B cell (primary cell): ENCODE results near the gene PPT2. TPM values are rescaled to one million over a fixed set of nuclear protein-coding genes. Genes with fewer than 3 reads are reported as not detected.

Source experiments
- ATAC-seq: fragments of 200-7000 bp; cut with Tn5 transposase; one replicate; pipeline ENCODE4 v1.10.0; 2021; ENCODE audit warnings: low read depth, mild to moderate bottlenecking, moderate number of reproducible peaks, moderate library complexity
- CTCF ChIA-PET: fragments of 350-600 bp; sonication (Branson Sonifier 250); formaldehyde crosslinking; loops from one replicate; lab custom pipeline; 2021; ENCODE audit warnings: antibody characterized with exemption, inconsistent platforms; lab: Charles Lee
- POLR2A ChIA-PET: fragments of 350-600 bp; sonication (Branson Sonifier 250); formaldehyde crosslinking; loops from one replicate; lab custom pipeline; 2021; ENCODE audit warnings: antibody characterized with exemption; lab: Charles Lee
- DNase-seq: peaks from one replicate; pipeline ENCODE4 v3.0.0; 2013
- H2AFZ ChIP-seq: 2 replicates; pipeline ENCODE4 v1.6.1; 2012; ENCODE audit warnings: mild to moderate bottlenecking, low read depth, low read length; ENCODE audit not compliant: insufficient read depth, poor library complexity, severe bottlenecking
- H3K27ac ChIP-seq, 2 donors: 1 replicate in 1 of 2; 2 replicates in 1 of 2; pipeline ENCODE4 v1.5.1; 2012 to 2013; ENCODE audit warnings: low read length in 2 of 2, mild to moderate bottlenecking in 2 of 2, moderate library complexity in 1 of 2
- H3K27me3 ChIP-seq, 4 experiments: fragments of 200-600 bp in 1 of 4; sonication (generic) in 1 of 4; replicated peaks in 1 of 4; 1 replicate in 2 of 4; 2 replicates in 2 of 4; pipeline versions ENCODE4 v1.6.1 to v1.7.0; 2013 to 2016; ENCODE audit warnings: low read length in 3 of 4, mild to moderate bottlenecking in 2 of 4, mixed read lengths in 1 of 4, moderate library complexity in 1 of 4; ENCODE audit not compliant: insufficient read depth in 4 of 4, control insufficient read depth in 3 of 4; ENCODE audit errors: control extremely low read depth in 1 of 4
- H3K36me3 ChIP-seq, 2 experiments: replicated peaks in 1 of 2; 1 replicate in 1 of 2; 2 replicates in 1 of 2; pipeline versions ENCODE4 v1.6.1 to v1.7.1; 2013; ENCODE audit warnings: low read length in 1 of 2; ENCODE audit not compliant: insufficient read depth in 2 of 2, control insufficient read depth in 1 of 2; ENCODE audit errors: control extremely low read depth in 1 of 2, extremely low read depth in 1 of 2
- H3K4me1 ChIP-seq, 2 donors: fragments of 200-600 bp in 1 of 2; sonication (generic) in 1 of 2; 1 replicate in 1 of 2; 2 replicates in 1 of 2; pipeline versions ENCODE4 v1.5.1 to v1.6.1; 2013 to 2017; ENCODE audit warnings: low read length in 2 of 2; ENCODE audit not compliant: control insufficient read depth in 2 of 2, insufficient read depth in 2 of 2
- H3K4me2 ChIP-seq: replicated peaks from 2 replicates; pipeline ENCODE3; 2012; ENCODE audit warnings: mild to moderate bottlenecking, low read depth, low read length; ENCODE audit not compliant: poor library complexity, severe bottlenecking
- H3K4me3 ChIP-seq, 5 experiments: fragments of 200-600 bp in 1 of 5; sonication (generic) in 1 of 5; 1 replicate in 3 of 5; 2 replicates in 2 of 5; pipeline versions ENCODE4 v1.5.1 to v1.7.0; 2011 to 2016; ENCODE audit warnings: low read length in 4 of 5, mild to moderate bottlenecking in 4 of 5, low read depth in 2 of 5, control low read depth in 1 of 5, moderate library complexity in 1 of 5; ENCODE audit not compliant: insufficient read depth in 1 of 5; ENCODE audit errors: control extremely low read depth in 1 of 5, extremely low read depth in 1 of 5
- H3K79me2 ChIP-seq: fragments of 200-600 bp; sonication (generic); one replicate; pipeline ENCODE4 v1.6.0; 2016; ENCODE audit warnings: low read length; ENCODE audit not compliant: control insufficient read depth, insufficient read depth
- H3K9ac ChIP-seq: fragments of 200-600 bp; sonication (generic); 2 replicates; pipeline ENCODE4 v1.6.1; 2017; ENCODE audit warnings: mild to moderate bottlenecking, low read length, moderate library complexity
- H3K9me3 ChIP-seq, 3 donors: one replicate each; pipeline versions ENCODE4 v1.6.1 to v1.7.1; 2013; ENCODE audit warnings: low read length in 2 of 3; ENCODE audit not compliant: control insufficient read depth in 2 of 3, insufficient read depth in 1 of 3; ENCODE audit errors: control extremely low read depth in 1 of 3
- H4K20me1 ChIP-seq: 2 replicates; pipeline ENCODE4 v1.6.0; 2012; ENCODE audit warnings: mild to moderate bottlenecking, low read length; ENCODE audit not compliant: insufficient read depth, control insufficient read depth, poor library complexity, severe bottlenecking
- H3K27ac Mint-ChIP-seq: one replicate; pipeline ENCODE4 v1.8.0; 2021; ENCODE audit warnings: mixed read lengths
- H3K27me3 Mint-ChIP-seq: one replicate; pipeline ENCODE4 v1.8.0; 2021; ENCODE audit warnings: mixed read lengths
- H3K4me1 Mint-ChIP-seq: one replicate; pipeline ENCODE4 v1.8.0; 2021; ENCODE audit warnings: mixed read lengths
- H3K4me3 Mint-ChIP-seq: one replicate; pipeline ENCODE4 v1.8.0; 2021; ENCODE audit warnings: mixed read lengths
- H3K9me3 Mint-ChIP-seq: one replicate; pipeline ENCODE4 v1.8.0; 2022; ENCODE audit warnings: mixed read lengths; ENCODE audit not compliant: insufficient read depth
- EZH2 ChIP-seq: IDR thresholded peaks from 2 replicates; pipeline ENCODE4 v1.6.1; 2012; ENCODE audit warnings: borderline replicate concordance, low read depth, mild to moderate bottlenecking, moderate library complexity, low read length; ENCODE audit not compliant: insufficient read depth, poor library complexity, severe bottlenecking
- WGBS: methylation state at CpG from one replicate; pipeline ENCODE4 v1.1.5; 2013; ENCODE audit warnings: missing lambda C conversion rate; ENCODE audit not compliant: insufficient coverage; 5-methylcytosine and 5-hydroxymethylcytosine counted together
- intact Hi-C: fragments of 100-400 bp; cut with micrococcal nuclease; formaldehyde crosslinking; loops from one replicate; pipeline ENCODE4 v1.10.0; 2022
- polyA plus RNA-seq: library from polyadenylated mRNA; depleted of rRNA; stranded (reverse); fragments of >200 nt; gene quantifications from 2 replicates; pipeline ENCODE4 v1.2.3, GENCODE V29; 2012
- total RNA-seq, 2 donors: library from RNA; stranded (reverse); fragments of 120-200 nt in 1 of 2; gene quantifications; 1 replicate in 1 of 2; 2 replicates in 1 of 2; pipeline versions ENCODE4 v1.2.3 to v1.2.4, GENCODE V29; 2013 to 2022
- TF ChIP-seq, protein P1 (sequence below): fragments of 200-600 bp; IDR thresholded peaks from one replicate; pipeline ENCODE4 v1.8.0; 2022; ENCODE audit warnings: antibody characterized with exemption, mild to moderate bottlenecking

The PPT2 gene
- total and polyA plus RNA-seq, 2 donors (not counting 1 experiment from before 2014, with no cell fraction given) = 1.2 to 4.2 TPM

DNA sequence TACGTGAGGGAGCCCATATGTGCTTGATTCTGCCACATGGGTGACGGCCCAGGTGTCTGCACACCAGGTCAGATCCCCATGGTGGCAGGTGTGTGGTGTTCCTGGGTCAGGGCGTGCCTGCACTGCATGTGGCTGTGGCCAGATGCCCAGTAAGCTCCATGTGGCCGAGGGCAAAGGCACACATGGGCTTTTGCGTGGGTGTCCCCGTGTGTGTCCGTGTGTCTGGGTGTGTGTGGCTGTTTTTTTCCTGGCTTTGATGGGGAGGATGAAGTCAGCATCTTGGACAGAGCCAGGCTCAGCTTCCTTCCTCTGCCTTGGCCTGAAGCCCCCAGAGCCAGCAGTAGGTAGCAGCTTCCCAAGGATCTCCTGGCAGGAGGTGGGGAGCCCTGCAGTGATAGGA lies 43.3 kb upstream of the PPT2 start:
- TF ChIP-seq, protein P1, sequence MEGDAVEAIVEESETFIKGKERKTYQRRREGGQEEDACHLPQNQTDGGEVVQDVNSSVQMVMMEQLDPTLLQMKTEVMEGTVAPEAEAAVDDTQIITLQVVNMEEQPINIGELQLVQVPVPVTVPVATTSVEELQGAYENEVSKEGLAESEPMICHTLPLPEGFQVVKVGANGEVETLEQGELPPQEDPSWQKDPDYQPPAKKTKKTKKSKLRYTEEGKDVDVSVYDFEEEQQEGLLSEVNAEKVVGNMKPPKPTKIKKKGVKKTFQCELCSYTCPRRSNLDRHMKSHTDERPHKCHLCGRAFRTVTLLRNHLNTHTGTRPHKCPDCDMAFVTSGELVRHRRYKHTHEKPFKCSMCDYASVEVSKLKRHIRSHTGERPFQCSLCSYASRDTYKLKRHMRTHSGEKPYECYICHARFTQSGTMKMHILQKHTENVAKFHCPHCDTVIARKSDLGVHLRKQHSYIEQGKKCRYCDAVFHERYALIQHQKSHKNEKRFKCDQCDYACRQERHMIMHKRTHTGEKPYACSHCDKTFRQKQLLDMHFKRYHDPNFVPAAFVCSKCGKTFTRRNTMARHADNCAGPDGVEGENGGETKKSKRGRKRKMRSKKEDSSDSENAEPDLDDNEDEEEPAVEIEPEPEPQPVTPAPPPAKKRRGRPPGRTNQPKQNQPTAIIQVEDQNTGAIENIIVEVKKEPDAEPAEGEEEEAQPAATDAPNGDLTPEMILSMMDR = no peak
- TF ChIP-seq EZH2 = no peak
- Mint-ChIP-seq H3K9me3 (no peaks in the 10 kb centered on the region), H3K4me3 (no peak overlapping the region), H3K4me1 (peaks cover 11% of the 10 kb centered on the region), H3K27me3 (peaks cover 23% of the 10 kb centered on the region), H3K27ac (no peak overlapping the region)
- Histone ChIP-seq H2AFZ (no peak overlapping the region), H3K9me3 (no peaks in the 10 kb centered on the region), H3K36me3 (peaks cover 0 to 7% of the 10 kb centered on the region in 2 experiments), H3K9ac (no peak overlapping the region), H3K4me1 (peaks cover 13 to 15% of the 10 kb centered on the region in 2 donors), H3K4me3 (no peak overlapping the region), H3K27me3 (peaks cover 0 to 28% (median 8%) of the 10 kb centered on the region in 4 experiments), H3K27ac (no peak overlapping the region), H3K79me2 (no peaks in the 10 kb centered on the region), H3K4me2 (no peak overlapping the region), H4K20me1 (no peaks in the 10 kb centered on the region)
- ChIA-PET POLR2A (no interaction called here), CTCF (no interaction called here)
- ATAC-seq = no peak
- WGBS = 90% methylated on average over 7 of the region's 7 CpGs
- intact Hi-C loops = no loop called here
- no peak for DNase-seq

DNA sequence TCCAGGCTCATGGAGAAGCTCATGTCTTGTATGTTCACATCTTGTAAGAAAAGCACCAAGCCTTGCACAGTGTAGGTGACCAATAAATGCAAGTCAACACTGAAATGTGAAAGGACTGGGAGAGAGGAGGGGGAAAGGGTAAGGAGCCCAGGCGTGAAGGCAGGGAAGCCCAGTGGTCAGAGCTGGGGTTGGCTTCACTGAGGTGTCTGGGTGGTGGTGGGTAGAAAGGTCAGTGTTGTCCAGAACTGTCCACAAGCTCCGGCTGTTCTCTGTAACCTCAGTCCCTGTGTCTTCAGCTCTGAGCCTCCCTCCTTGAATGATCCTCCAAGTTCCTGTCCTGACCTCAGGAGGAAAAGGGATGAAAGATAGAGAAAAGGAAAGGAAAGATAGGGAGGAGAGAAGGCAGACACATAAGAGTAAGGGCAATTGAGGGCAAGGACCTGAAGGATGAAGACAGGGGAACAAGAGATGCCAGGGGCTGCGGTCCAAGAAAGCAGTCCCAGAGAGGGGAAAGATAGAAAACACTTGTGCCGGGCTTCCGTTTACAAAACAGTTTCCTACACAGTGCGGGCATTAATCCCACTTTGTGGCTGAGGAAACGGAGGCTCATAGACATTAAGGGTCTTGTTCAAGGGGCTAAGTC lies 42.4 kb upstream of the PPT2 start:
- DNase-seq (no peak), ATAC-seq (no peak)
- Mint-ChIP-seq H3K27me3 (peaks cover 17% of the 10 kb centered on the region), H3K4me1 (peaks cover 11% of the 10 kb centered on the region), H3K27ac (no peak overlapping the region), H3K4me3 (no peak overlapping the region), H3K9me3 (no peaks in the 10 kb centered on the region)
- no peak for TF ChIP-seq EZH2
- TF ChIP-seq, protein P1 = no peak
- H3K9ac ChIP-seq = no peak overlapping the region
- no peak overlapping the region for H3K27ac ChIP-seq
- H3K79me2 ChIP-seq = no peaks in the 10 kb centered on the region
- no peaks in the 10 kb centered on the region for H3K9me3 ChIP-seq
- WGBS = 100% methylated on average over 2 of the region's 7 CpGs
- H4K20me1 ChIP-seq = no peaks in the 10 kb centered on the region
- peaks cover 0 to 16% of the 10 kb centered on the region in 2 experiments for H3K36me3 ChIP-seq
- ChIA-PET POLR2A (interaction anchor here (0.6 kb wide), 1 partner anchor 34 kb away, joined by 3 read pairs; no protein-coding TSS in a partner anchor), CTCF (no interaction called here)
- intact Hi-C loops = no loop called here
- H3K4me1 ChIP-seq = peaks cover 13 to 15% of the 10 kb centered on the region in 2 donors
- H3K27me3 ChIP-seq = peaks cover 0 to 24% (median 8%) of the 10 kb centered on the region in 4 experiments
- H2AFZ ChIP-seq = no peak overlapping the region
- no peak overlapping the region for H3K4me2 ChIP-seq
- no peak overlapping the region for H3K4me3 ChIP-seq
